ENCODE results near the gene GAB4. TPM values are rescaled to one million over a fixed set of nuclear protein-coding genes. Genes with fewer than 3 reads are reported as not detected.

The GAB4 gene
- total RNA-seq, 1 experiment from 2014 or later, result not detected

- H3K4me3 Mint-ChIP-seq (ENCODE audit: low read depth, unreplicated experiment), result no peak overlapping the region
- H3K27ac Mint-ChIP-seq (ENCODE audit: unreplicated experiment), result no peak overlapping the region
- CTCF ChIA-PET, result no interaction called here
- no peaks in the 10 kb centered on the region for H3K4me1 Mint-ChIP-seq (ENCODE audit: low read depth, unreplicated experiment)
- peaks cover 30% of the 10 kb centered on the region for H3K27me3 Mint-ChIP-seq (ENCODE audit: unreplicated experiment)
- BruUV-seq (replicated peaks), result no TSS peak
- H3K9me3 Mint-ChIP-seq (ENCODE audit: low read depth, unreplicated experiment), result peaks cover 5% of the 10 kb centered on the region
- TF ChIP-seq CTCF (IDR thresholded peaks at IDR 0.05; ENCODE audit: unreplicated experiment), result no peak
- DNase-seq, result no peak
- H3K36me3 Mint-ChIP-seq (ENCODE audit: insufficient read depth, unreplicated experiment), result no peaks in the 10 kb centered on the region
- intact Hi-C loops (cut with micrococcal nuclease; ENCODE audit: unreplicated experiment), result no loop called here
Measured at GRCh38 chr22:17007257-17007656, 765 bp downstream of the GAB4 start.

- intact Hi-C loops (cut with micrococcal nuclease; ENCODE audit: unreplicated experiment), result no loop called here
- no TSS peak for BruUV-seq (replicated peaks)
- no peaks in the 10 kb centered on the region for H3K36me3 Mint-ChIP-seq (ENCODE audit: insufficient read depth, unreplicated experiment)
- CTCF ChIA-PET, result no interaction called here
- H3K27me3 Mint-ChIP-seq (ENCODE audit: unreplicated experiment), result no peaks in the 10 kb centered on the region
- no peaks in the 10 kb centered on the region for H3K4me1 Mint-ChIP-seq (ENCODE audit: low read depth, unreplicated experiment)
- no peak overlapping the region for H3K27ac Mint-ChIP-seq (ENCODE audit: unreplicated experiment)
- DNase-seq, result no peak
- TF ChIP-seq CTCF (IDR thresholded peaks at IDR 0.05; ENCODE audit: unreplicated experiment), result no peak
- H3K4me3 Mint-ChIP-seq (ENCODE audit: low read depth, unreplicated experiment), result no peak overlapping the region
- H3K9me3 Mint-ChIP-seq (ENCODE audit: low read depth, unreplicated experiment), result no peaks in the 10 kb centered on the region
Measured at GRCh38 chr22:16989915-16990314, 18.1 kb downstream of the GAB4 start.

- intact Hi-C loops (cut with micrococcal nuclease; ENCODE audit: unreplicated experiment), result no loop called here
- H3K9me3 Mint-ChIP-seq (ENCODE audit: low read depth, unreplicated experiment), result no peaks in the 10 kb centered on the region
- no peaks in the 10 kb centered on the region for H3K27me3 Mint-ChIP-seq (ENCODE audit: unreplicated experiment)
- no peak overlapping the region for H3K27ac Mint-ChIP-seq (ENCODE audit: unreplicated experiment)
- CTCF ChIA-PET, result no interaction called here
- no peak overlapping the region for H3K4me3 Mint-ChIP-seq (ENCODE audit: low read depth, unreplicated experiment)
- H3K36me3 Mint-ChIP-seq (ENCODE audit: insufficient read depth, unreplicated experiment), result no peaks in the 10 kb centered on the region
- H3K4me1 Mint-ChIP-seq (ENCODE audit: low read depth, unreplicated experiment), result no peaks in the 10 kb centered on the region
- DNase-seq, result no peak
- no TSS peak for BruUV-seq (replicated peaks)
- no peak for TF ChIP-seq CTCF (IDR thresholded peaks at IDR 0.05; ENCODE audit: unreplicated experiment)
Measured at GRCh38 chr22:16988257-16988656, 19.8 kb downstream of the GAB4 start.

GRCh38 chr22:16987822-16988221, 20.2 kb downstream of the GAB4 start:
- H3K9me3 Mint-ChIP-seq (ENCODE audit: low read depth, unreplicated experiment), result no peaks in the 10 kb centered on the region
- CTCF ChIA-PET, result no interaction called here

More at GRCh38 chr22:16987822-16988221, 20.2 kb downstream of the GAB4 start:
- Mint-ChIP-seq H3K27ac (ENCODE audit: unreplicated experiment) (no peak overlapping the region), H3K4me3 (ENCODE audit: low read depth, unreplicated experiment) (no peak overlapping the region), H3K4me1 (ENCODE audit: low read depth, unreplicated experiment) (no peaks in the 10 kb centered on the region), H3K36me3 (ENCODE audit: insufficient read depth, unreplicated experiment) (no peaks in the 10 kb centered on the region), H3K27me3 (ENCODE audit: unreplicated experiment) (no peaks in the 10 kb centered on the region)
- no TSS peak for BruUV-seq (replicated peaks)
- TF ChIP-seq CTCF (IDR thresholded peaks at IDR 0.05; ENCODE audit: unreplicated experiment), result no peak
- intact Hi-C loops (cut with micrococcal nuclease; ENCODE audit: unreplicated experiment), result no loop called here
- no peak for DNase-seq

All from Calu3 (cell line).